ENCODE data around the gene LAMTOR2. TPM values are rescaled to one million over a fixed set of nuclear protein-coding genes. Genes with fewer than 3 reads are reported as not detected.

The LAMTOR2 gene
- total and polyA plus RNA-seq, 9 of the 15 experiments (the other 6 are each of a cell fraction or from before 2014, with no cell fraction given): 39.0 to 161 (median 74.6) TPM

- TF ChIP-seq SNAPC5 (CRISPR knock-in tag; IDR thresholded peaks at IDR 0.05) (no peak), CHD7 (IDR thresholded peaks at IDR 0.05; ENCODE audit: low read depth, low read length) (no peak), ETS1 (conservative IDR thresholded peaks at IDR 0.05; ENCODE audit: control insufficient read depth, low read depth, low read length) (peak; percentile 99), ZBTB11 (CRISPR knock-in tag; IDR thresholded peaks at IDR 0.05) (peak in 1 of 3 experiments; percentile 84; a peak in 2 of 6 replicates), FOXA1 (IDR thresholded peaks at IDR 0.05; ENCODE audit: borderline replicate concordance) (no peak), NCOA6 (IDR thresholded peaks at IDR 0.05) (no peak), MTA3 (IDR thresholded peaks at IDR 0.05; ENCODE audit: borderline replicate concordance) (peak; percentile 97), NFIX (CRISPR knock-in tag; IDR thresholded peaks at IDR 0.05; ENCODE audit: low read depth) (no peak), ZNF143 (CRISPR knock-in tag; IDR thresholded peaks at IDR 0.05) (peak; percentile 98)
These were observed at the start of gene LAMTOR2 (continued) for GRCh38 chr1:156054500-156055280.
